ENCODE results near the gene ADARB2. TPM values are rescaled to one million over a fixed set of nuclear protein-coding genes. Genes with fewer than 3 reads are reported as not detected.
"Not testable (repeated sequence)": the region's sequence is repeated elsewhere in the genome, so short reads cannot be mapped to it uniquely, and the experiment has no call there.

The ADARB2 gene
- total and polyA plus RNA-seq, 5 donors from 2014 or later, result 0.27 to 2.9 (median 0.69) TPM; not detected in 1

DNA sequence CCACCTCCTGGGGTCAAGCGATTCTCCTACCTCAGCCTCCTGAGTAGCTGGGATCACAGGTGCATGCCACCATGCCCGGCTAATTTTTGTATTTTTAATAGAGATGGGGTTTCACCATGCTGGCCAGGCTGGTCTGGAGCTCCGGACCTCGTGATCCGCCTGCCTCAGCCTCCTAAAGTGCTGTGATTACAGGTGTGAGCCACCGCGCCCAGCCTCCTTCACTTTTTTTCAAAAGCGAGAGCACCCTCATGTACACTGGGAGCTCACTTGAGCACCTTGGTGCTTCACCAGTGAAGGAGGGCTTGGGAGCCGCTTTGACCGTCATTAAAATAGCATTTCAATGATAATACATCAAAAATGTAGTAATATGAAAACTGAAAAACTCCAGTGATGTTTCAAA lies 578.8 kb downstream of the ADARB2 start:
- H3K4me3 ChIP-seq (ENCODE audit: low read depth, low read length); H3K36me3 ChIP-seq (ENCODE audit: control insufficient read depth, insufficient read depth, low read length); H3K9me3 Mint-ChIP-seq; H3K4me1 Mint-ChIP-seq; DNase-seq; H3K36me3 Mint-ChIP-seq; H3K4me3 Mint-ChIP-seq; H3K27me3 ChIP-seq (ENCODE audit: control insufficient read depth, insufficient read depth, low read length); H3K27ac ChIP-seq (ENCODE audit: insufficient read depth, low read length, poor library complexity, severe bottlenecking); H3K9me3 ChIP-seq (ENCODE audit: control insufficient read depth in 2 of 2, low read length in 2 of 2); H3K4me1 ChIP-seq (ENCODE audit: control insufficient read depth, insufficient read depth, low read length, poor library complexity, severe bottlenecking); H3K27ac Mint-ChIP-seq; H3K27me3 Mint-ChIP-seq; ATAC-seq (ENCODE audit: low read depth in 2 of 2): not testable (repeated sequence)

DNA sequence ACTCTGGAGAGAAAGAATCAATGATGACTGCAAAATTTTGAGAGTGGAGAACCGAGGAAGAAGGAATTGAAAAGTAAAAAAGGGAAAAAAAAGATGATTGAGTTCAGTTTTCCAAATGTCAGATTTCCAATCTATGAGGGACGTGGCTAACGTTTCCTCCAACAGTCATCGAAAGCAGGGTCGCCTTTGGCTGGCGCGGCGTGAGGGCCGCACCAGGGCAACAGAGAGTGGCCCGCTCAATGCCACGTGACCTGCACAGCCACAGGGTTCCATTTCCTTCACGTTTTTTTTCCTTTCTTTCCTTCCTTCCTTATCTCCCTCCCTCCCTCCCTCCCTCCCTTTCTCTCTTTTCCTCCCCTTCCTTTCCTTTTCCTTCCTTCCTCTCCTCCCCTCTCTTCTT lies 579.3 kb downstream of the ADARB2 start:
- H3K4me1 ChIP-seq (ENCODE audit: control insufficient read depth, insufficient read depth, low read length, poor library complexity, severe bottlenecking), result no peaks in the 10 kb centered on the region
- ATAC-seq (ENCODE audit: low read depth in 2 of 2) (no peak), DNase-seq (no peak)
- H3K27ac Mint-ChIP-seq, result no peak overlapping the region
- no peaks in the 10 kb centered on the region for H3K9me3 Mint-ChIP-seq
- no peaks in the 10 kb centered on the region for H3K27me3 Mint-ChIP-seq
- H3K4me1 Mint-ChIP-seq, result no peaks in the 10 kb centered on the region
- H3K9me3 ChIP-seq (ENCODE audit: control insufficient read depth in 2 of 2, low read length in 2 of 2), result no peaks in the 10 kb centered on the region
- no peaks in the 10 kb centered on the region for H3K36me3 Mint-ChIP-seq
- no peaks in the 10 kb centered on the region for H3K36me3 ChIP-seq (ENCODE audit: control insufficient read depth, insufficient read depth, low read length)
- no peak overlapping the region for H3K27ac ChIP-seq (ENCODE audit: insufficient read depth, low read length, poor library complexity, severe bottlenecking)
- peak overlapping the region in 1 of 4 donors; percentile 54 for H3K4me3 Mint-ChIP-seq
- no peaks in the 10 kb centered on the region for H3K27me3 ChIP-seq (ENCODE audit: control insufficient read depth, insufficient read depth, low read length)
- no peak overlapping the region for H3K4me3 ChIP-seq (ENCODE audit: low read depth, low read length)

DNA sequence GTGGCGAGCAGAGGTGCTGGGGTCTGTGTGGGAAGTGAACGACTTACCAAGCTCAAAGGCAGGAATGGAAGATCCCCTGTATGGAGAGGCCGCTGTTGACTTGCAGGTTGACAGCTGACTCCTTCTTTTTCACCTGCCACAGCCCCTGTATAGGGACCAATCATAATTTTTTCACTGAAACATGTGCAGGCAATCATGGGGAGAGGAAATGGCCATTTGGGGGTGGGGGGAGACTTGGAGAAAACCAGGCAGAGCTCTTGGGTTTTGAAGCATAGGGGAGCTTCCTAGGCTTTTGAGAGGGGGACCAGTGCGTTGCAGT lies 579.8 kb downstream of the ADARB2 start:
- no peak overlapping the region for H3K27ac Mint-ChIP-seq
- no peaks in the 10 kb centered on the region for H3K36me3 ChIP-seq (ENCODE audit: control insufficient read depth, insufficient read depth, low read length)
- no peak for ATAC-seq (ENCODE audit: low read depth in 2 of 2)
- no peaks in the 10 kb centered on the region for H3K36me3 Mint-ChIP-seq
- no peaks in the 10 kb centered on the region for H3K27me3 ChIP-seq (ENCODE audit: control insufficient read depth, insufficient read depth, low read length)
- H3K4me1 ChIP-seq (ENCODE audit: control insufficient read depth, insufficient read depth, low read length, poor library complexity, severe bottlenecking), result no peaks in the 10 kb centered on the region
- H3K27me3 Mint-ChIP-seq, result no peaks in the 10 kb centered on the region
- peak overlapping the region in 1 of 4 donors; percentile 54 for H3K4me3 Mint-ChIP-seq
- H3K4me3 ChIP-seq (ENCODE audit: low read depth, low read length), result no peak overlapping the region
- no peaks in the 10 kb centered on the region for H3K4me1 Mint-ChIP-seq
- no peaks in the 10 kb centered on the region for H3K9me3 ChIP-seq (ENCODE audit: control insufficient read depth in 2 of 2, low read length in 2 of 2)
- no peak for DNase-seq
- no peak overlapping the region for H3K27ac ChIP-seq (ENCODE audit: insufficient read depth, low read length, poor library complexity, severe bottlenecking)
- H3K9me3 Mint-ChIP-seq, result no peaks in the 10 kb centered on the region

DNA sequence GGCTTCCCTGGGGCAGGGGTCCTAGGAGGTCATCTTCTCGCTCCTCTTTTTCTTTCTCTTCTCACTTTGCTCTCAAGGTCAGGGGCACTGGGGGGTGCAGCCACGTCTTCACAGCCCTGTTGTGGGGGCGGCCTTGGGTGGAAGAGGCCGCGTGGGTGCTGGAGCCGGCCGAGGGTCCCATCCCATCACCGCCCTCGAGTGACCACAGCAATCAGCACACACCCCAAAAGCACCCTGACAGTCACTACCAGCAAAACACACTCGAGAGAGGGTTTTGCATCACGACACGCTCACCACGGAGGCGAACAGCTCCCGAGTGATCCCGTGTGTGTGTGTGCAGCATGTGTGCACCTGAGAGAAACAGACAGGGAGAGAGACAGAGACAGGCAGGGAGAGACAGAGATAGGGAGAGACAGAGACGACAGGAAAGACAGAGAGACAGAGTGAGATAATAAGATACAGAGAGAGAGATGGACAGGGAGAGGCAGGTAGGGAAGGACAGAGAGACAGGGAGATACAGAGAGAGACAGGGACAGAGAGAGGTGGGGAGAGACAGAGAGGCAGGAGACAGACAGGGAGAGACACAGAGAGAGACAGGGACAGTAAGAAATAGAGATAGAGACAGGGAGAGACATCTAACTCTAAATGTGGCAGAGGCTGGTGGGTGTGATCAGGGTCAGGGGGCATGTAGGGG lies 580.3 kb downstream of the ADARB2 start:
- H3K4me3 ChIP-seq (ENCODE audit: low read depth, low read length), result no peak overlapping the region
- H3K36me3 Mint-ChIP-seq, result no peaks in the 10 kb centered on the region
- H3K27ac Mint-ChIP-seq, result no peak overlapping the region
- H3K4me1 Mint-ChIP-seq, result no peaks in the 10 kb centered on the region
- no peak overlapping the region for H3K4me3 Mint-ChIP-seq
- H3K36me3 ChIP-seq (ENCODE audit: control insufficient read depth, insufficient read depth, low read length), result no peaks in the 10 kb centered on the region
- no peaks in the 10 kb centered on the region for H3K27me3 Mint-ChIP-seq
- H3K9me3 Mint-ChIP-seq, result no peaks in the 10 kb centered on the region
- no peaks in the 10 kb centered on the region for H3K9me3 ChIP-seq (ENCODE audit: control insufficient read depth in 2 of 2, low read length in 2 of 2)
- H3K4me1 ChIP-seq (ENCODE audit: control insufficient read depth, insufficient read depth, low read length, poor library complexity, severe bottlenecking), result no peaks in the 10 kb centered on the region
- no peak overlapping the region for H3K27ac ChIP-seq (ENCODE audit: insufficient read depth, low read length, poor library complexity, severe bottlenecking)
- DNase-seq (no peak), ATAC-seq (ENCODE audit: low read depth in 2 of 2) (no peak)
- no peaks in the 10 kb centered on the region for H3K27me3 ChIP-seq (ENCODE audit: control insufficient read depth, insufficient read depth, low read length)

DNA sequence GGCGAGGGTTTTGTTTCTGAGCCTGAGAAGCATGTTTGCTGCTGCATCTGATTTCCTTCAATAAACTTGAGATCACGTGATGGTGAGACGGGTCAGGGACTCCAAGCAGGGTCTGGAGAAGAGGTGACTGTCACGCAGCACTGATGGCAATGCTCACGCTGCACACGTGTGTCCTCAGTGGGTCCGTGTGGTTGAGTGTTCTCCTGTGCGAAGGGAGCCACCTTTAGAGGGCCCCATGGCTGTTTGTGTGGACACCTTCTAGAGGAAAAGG lies 580.8 kb downstream of the ADARB2 start:
- Histone ChIP-seq H3K27me3 (ENCODE audit: control insufficient read depth, insufficient read depth, low read length) (no peaks in the 10 kb centered on the region), H3K4me3 (ENCODE audit: low read depth, low read length) (no peak overlapping the region), H3K9me3 (ENCODE audit: control insufficient read depth in 2 of 2, low read length in 2 of 2) (no peaks in the 10 kb centered on the region), H3K4me1 (ENCODE audit: control insufficient read depth, insufficient read depth, low read length, poor library complexity, severe bottlenecking) (no peaks in the 10 kb centered on the region), H3K27ac (ENCODE audit: insufficient read depth, low read length, poor library complexity, severe bottlenecking) (no peak overlapping the region), H3K36me3 (ENCODE audit: control insufficient read depth, insufficient read depth, low read length) (no peaks in the 10 kb centered on the region)
- no peak overlapping the region for H3K27ac Mint-ChIP-seq
- no peaks in the 10 kb centered on the region for H3K4me1 Mint-ChIP-seq
- ATAC-seq (ENCODE audit: low read depth in 2 of 2) (no peak), DNase-seq (no peak)
- H3K27me3 Mint-ChIP-seq, result no peaks in the 10 kb centered on the region
- no peak overlapping the region for H3K4me3 Mint-ChIP-seq
- no peaks in the 10 kb centered on the region for H3K9me3 Mint-ChIP-seq
- H3K36me3 Mint-ChIP-seq, result no peaks in the 10 kb centered on the region

DNA sequence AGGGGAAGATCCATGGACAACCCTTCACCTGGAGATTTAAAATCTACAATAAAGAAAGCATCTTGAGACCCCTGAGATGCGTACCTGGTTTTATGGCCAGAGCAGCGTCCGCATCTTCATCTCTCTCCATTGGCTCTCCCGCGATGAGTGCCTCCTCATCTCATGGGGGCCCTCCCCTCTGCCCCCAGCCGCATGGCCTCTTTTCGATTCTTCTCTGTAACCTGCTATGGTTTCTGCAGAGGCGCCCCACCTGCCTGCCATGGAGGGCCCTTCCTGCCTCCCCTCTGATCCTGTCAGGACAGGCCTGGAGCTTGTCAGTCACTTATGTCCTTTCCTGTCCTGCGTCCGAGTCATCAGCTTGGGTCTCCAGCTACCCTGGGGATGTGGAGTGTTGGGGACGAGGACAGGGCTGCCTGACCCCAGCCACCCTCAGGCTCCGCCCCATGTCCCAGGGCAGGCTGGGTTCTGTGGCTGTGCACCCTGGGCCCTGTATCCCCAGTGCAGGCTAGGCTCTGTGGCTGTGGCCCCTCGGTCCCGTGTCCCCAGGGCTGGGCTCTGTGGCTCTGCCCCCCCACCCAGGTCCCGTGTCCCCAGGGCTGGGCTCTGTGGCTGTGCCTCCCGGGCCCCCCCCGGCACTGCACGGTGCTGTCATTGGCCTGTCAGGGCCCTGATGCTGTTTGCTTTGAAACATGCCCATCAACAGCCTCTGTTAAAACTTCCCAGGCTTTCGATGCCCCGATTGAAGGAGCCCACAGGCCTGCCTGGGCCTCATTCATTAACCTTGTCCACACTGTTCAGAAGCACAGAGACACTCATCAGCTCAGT lies 581.3 kb downstream of the ADARB2 start:
- no peaks in the 10 kb centered on the region for H3K4me1 ChIP-seq (ENCODE audit: control insufficient read depth, insufficient read depth, low read length, poor library complexity, severe bottlenecking)
- no peaks in the 10 kb centered on the region for H3K36me3 ChIP-seq (ENCODE audit: control insufficient read depth, insufficient read depth, low read length)
- H3K27me3 ChIP-seq (ENCODE audit: control insufficient read depth, insufficient read depth, low read length), result no peaks in the 10 kb centered on the region
- no peaks in the 10 kb centered on the region for H3K9me3 ChIP-seq (ENCODE audit: control insufficient read depth in 2 of 2, low read length in 2 of 2)
- H3K4me3 ChIP-seq (ENCODE audit: low read depth, low read length), result no peak overlapping the region
- H3K9me3 Mint-ChIP-seq, result no peaks in the 10 kb centered on the region
- no peak for ATAC-seq (ENCODE audit: low read depth in 2 of 2)
- H3K4me1 Mint-ChIP-seq, result peaks cover 0 to 2% (median under 1%) of the 10 kb centered on the region in 4 donors
- peak overlapping the region in 1 of 3 donors; percentile 12 for H3K27ac Mint-ChIP-seq
- DNase-seq, result no peak
- no peak overlapping the region for H3K4me3 Mint-ChIP-seq
- no peaks in the 10 kb centered on the region for H3K36me3 Mint-ChIP-seq
- no peak overlapping the region for H3K27ac ChIP-seq (ENCODE audit: insufficient read depth, low read length, poor library complexity, severe bottlenecking)
- H3K27me3 Mint-ChIP-seq, result no peaks in the 10 kb centered on the region

DNA sequence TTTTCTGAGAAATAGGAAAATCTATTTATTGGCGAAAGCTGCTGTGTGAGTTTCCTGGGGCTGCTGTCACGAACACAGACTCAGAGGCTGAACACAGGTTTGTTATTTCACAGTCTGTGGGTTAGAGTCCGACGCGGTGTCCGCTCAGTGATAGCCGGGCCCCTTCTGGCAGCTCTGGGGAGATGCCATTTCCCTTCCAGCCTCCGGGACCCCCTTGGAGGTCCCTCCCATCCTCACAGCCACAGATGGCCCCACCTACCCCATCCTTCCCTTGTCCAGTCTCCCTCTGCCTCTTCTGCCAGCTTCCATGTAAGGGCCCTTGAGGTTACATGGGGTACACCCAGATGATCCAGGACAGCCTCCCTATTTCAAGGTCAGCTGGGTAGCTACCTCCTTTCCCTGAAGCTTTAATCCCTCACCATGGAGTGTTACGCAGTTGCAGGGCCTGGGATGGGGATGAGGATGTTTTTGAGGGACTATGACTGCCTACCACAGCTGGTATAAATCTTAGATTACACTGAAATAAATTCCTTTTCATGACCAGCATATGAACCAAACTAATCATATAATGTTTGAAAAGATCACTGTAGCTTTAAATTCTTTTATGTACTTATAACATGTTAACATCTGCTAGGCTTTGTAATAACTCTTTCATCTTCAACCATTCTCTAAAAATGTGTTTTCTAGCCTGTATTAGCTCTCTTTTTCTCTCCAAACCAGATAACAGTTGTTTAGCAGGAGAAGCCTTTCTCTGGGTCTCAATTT lies 582.6 kb downstream of the ADARB2 start:
- H3K4me3 Mint-ChIP-seq, result no peak overlapping the region
- Histone ChIP-seq H3K27ac (ENCODE audit: insufficient read depth, low read length, poor library complexity, severe bottlenecking) (no peak overlapping the region), H3K36me3 (ENCODE audit: control insufficient read depth, insufficient read depth, low read length) (no peaks in the 10 kb centered on the region), H3K27me3 (ENCODE audit: control insufficient read depth, insufficient read depth, low read length) (no peaks in the 10 kb centered on the region), H3K4me1 (ENCODE audit: control insufficient read depth, insufficient read depth, low read length, poor library complexity, severe bottlenecking) (peaks cover 5% of the 10 kb centered on the region), H3K4me3 (ENCODE audit: low read depth, low read length) (no peak overlapping the region), H3K9me3 (ENCODE audit: control insufficient read depth in 2 of 2, low read length in 2 of 2) (no peaks in the 10 kb centered on the region)
- DNase-seq (no peak), ATAC-seq (ENCODE audit: low read depth in 2 of 2) (no peak)
- H3K27me3 Mint-ChIP-seq, result no peaks in the 10 kb centered on the region
- H3K36me3 Mint-ChIP-seq, result no peaks in the 10 kb centered on the region
- H3K4me1 Mint-ChIP-seq, result peaks cover under 1 to 14% (median 7%) of the 10 kb centered on the region in 4 donors
- H3K9me3 Mint-ChIP-seq, result no peaks in the 10 kb centered on the region
- peak overlapping the region in 1 of 3 donors; percentile 12 for H3K27ac Mint-ChIP-seq
